ENCODE results near the gene TTLL11.
A peak's percentile ranks its signal among the peaks of the same experiment; 100 is the strongest.

GRCh38 chr9:121992571-121993212, 100.4 kb downstream of the TTLL11 start:
- TF ChIP-seq CTCF (IDR thresholded peaks at IDR 0.05) = peak; percentile 82
- TF ChIP-seq ZFX (IDR thresholded peaks at IDR 0.05; ENCODE audit: borderline replicate concordance) = no peak

Data from 22Rv1 (cell line).